Peyer's patch (tissue), 4 donors: ENCODE results near the gene GFY.

Experiments used
- POLR2A ChIP-seq, 2 donors: fragments of 450-650 bp; IDR thresholded peaks; one replicate each; pipeline ENCODE4 v1.5.1; 2017; ENCODE audit warnings: antibody characterized with exemption in 2 of 2, mild to moderate bottlenecking in 2 of 2, moderate library complexity in 2 of 2
- TF ChIP-seq, protein P1 (sequence below), 6 experiments: fragments of 450-650 bp in 4 of 6; fragments of 200-600 bp in 2 of 6; sonication (generic) in 1 of 6; IDR thresholded peaks; one replicate each; pipeline ENCODE4 v1.5.1; 2017 to 2019; ENCODE audit warnings: antibody characterized with exemption in 6 of 6, mild to moderate bottlenecking in 3 of 6, moderate library complexity in 1 of 6

DNA sequence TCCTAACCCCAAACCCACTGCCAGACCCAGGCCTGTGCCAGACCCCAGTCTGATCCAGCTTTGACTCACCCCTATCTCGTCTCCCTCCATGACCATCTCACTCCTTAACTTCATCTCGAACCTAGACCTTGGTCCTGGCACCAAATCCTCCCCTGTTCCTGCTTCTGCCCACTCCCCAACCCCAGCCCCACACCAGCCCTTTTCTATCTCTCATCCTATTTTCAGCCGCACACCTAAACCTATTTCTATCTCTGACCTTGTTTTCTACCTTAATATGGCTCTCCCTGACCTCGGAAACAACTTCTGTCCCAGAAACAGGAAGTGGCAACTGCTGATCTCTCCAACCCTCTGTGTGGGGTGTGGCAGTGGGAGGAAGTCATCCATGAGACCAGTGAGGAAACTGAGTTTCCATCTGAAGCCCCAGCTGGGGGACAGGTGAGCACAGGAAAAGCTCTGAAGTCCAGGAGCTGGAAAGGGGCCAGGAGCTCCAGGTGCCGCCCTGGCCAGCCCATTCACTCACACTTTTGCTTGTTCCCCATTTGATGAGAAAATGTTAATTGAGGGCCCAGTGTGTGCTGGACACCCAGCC lies 15.7 kb upstream of the GFY start:
- TF ChIP-seq, protein P1, sequence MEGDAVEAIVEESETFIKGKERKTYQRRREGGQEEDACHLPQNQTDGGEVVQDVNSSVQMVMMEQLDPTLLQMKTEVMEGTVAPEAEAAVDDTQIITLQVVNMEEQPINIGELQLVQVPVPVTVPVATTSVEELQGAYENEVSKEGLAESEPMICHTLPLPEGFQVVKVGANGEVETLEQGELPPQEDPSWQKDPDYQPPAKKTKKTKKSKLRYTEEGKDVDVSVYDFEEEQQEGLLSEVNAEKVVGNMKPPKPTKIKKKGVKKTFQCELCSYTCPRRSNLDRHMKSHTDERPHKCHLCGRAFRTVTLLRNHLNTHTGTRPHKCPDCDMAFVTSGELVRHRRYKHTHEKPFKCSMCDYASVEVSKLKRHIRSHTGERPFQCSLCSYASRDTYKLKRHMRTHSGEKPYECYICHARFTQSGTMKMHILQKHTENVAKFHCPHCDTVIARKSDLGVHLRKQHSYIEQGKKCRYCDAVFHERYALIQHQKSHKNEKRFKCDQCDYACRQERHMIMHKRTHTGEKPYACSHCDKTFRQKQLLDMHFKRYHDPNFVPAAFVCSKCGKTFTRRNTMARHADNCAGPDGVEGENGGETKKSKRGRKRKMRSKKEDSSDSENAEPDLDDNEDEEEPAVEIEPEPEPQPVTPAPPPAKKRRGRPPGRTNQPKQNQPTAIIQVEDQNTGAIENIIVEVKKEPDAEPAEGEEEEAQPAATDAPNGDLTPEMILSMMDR (IDR thresholded peaks at IDR 0.05), result no peak
- no peak for TF ChIP-seq POLR2A (IDR thresholded peaks at IDR 0.05)
